ENCODE results near the gene KL.

Gene KL

GRCh38 chr13:33034882-33035520 is 18.8 kb downstream of the KL start:
- Histone ChIP-seq H3K9me3 (ENCODE audit: severe bottlenecking) (no peaks in the 10 kb centered on the region), H3K27me3 (ENCODE audit: insufficient read depth, low read depth, severe bottlenecking) (no peaks in the 10 kb centered on the region), H3K27ac (no peak overlapping the region; the same call in 1 of the 2 replicates), H3K4me3 (ENCODE audit: low read depth, low read length) (no peak overlapping the region), H3K36me3 (no peaks in the 10 kb centered on the region)
- DNase-seq: no peak
- TF ChIP-seq, protein P1, sequence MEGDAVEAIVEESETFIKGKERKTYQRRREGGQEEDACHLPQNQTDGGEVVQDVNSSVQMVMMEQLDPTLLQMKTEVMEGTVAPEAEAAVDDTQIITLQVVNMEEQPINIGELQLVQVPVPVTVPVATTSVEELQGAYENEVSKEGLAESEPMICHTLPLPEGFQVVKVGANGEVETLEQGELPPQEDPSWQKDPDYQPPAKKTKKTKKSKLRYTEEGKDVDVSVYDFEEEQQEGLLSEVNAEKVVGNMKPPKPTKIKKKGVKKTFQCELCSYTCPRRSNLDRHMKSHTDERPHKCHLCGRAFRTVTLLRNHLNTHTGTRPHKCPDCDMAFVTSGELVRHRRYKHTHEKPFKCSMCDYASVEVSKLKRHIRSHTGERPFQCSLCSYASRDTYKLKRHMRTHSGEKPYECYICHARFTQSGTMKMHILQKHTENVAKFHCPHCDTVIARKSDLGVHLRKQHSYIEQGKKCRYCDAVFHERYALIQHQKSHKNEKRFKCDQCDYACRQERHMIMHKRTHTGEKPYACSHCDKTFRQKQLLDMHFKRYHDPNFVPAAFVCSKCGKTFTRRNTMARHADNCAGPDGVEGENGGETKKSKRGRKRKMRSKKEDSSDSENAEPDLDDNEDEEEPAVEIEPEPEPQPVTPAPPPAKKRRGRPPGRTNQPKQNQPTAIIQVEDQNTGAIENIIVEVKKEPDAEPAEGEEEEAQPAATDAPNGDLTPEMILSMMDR (IDR thresholded peaks at IDR 0.05; ENCODE audit: low read depth, low read length): no peak

DNA sequence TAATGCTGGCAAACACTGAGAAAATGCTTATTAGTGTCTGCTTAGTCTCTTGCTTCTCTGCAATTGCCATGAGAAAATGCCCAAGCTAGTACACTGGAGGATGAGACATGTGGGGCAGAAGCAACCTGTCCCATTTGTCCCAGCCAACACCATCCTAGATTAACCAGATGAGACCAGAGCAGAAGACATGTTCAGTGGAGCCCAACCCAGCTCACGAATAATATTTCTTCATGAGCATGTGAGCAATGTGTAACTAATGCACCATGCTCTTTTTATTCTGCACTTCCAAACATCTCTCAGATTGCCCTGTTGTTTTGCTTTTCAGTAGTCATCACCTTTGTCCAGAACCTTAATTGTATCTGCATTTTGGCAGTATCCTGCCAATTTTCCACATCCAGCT is 21.4 kb downstream of the KL start:
- TF ChIP-seq, protein P1 (IDR thresholded peaks at IDR 0.05; ENCODE audit: low read depth, low read length): no peak
- Histone ChIP-seq H3K27ac (no peak overlapping the region), H3K36me3 (no peaks in the 10 kb centered on the region), H3K9me3 (ENCODE audit: severe bottlenecking) (no peaks in the 10 kb centered on the region), H3K27me3 (ENCODE audit: insufficient read depth, low read depth, severe bottlenecking) (no peaks in the 10 kb centered on the region), H3K4me3 (ENCODE audit: low read depth, low read length) (no peak overlapping the region)
- no peak for DNase-seq

DNA sequence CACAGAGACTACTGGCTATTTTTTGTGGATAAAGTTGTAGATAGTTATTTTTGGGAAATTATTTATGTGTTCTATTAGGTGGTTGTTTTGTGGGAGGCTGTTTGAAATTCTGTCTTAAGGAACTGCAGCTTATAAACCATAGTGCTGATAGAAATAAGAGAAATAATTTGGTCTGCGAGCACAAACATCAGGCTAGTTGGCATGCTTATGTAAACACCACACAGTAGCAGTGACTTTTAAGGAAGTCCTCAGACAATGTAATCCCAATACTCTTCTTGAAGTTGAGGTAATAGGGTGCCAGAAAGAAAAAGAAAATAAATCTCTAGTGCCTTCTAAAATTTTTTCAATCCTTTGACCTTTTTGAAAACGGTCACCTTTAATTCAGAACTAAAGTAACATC is 23.9 kb downstream of the KL start:
- Histone ChIP-seq H3K27ac (no peak overlapping the region), H3K9me3 (ENCODE audit: severe bottlenecking) (no peaks in the 10 kb centered on the region)

GRCh38 chr13:33045851-33046592 is 29.8 kb downstream of the KL start:
- no peaks in the 10 kb centered on the region for H3K9me3 ChIP-seq (ENCODE audit: severe bottlenecking)
- no peak for DNase-seq
- no peaks in the 10 kb centered on the region for H3K36me3 ChIP-seq
- H3K27me3 ChIP-seq (ENCODE audit: insufficient read depth, low read depth, severe bottlenecking): no peaks in the 10 kb centered on the region
- TF ChIP-seq, protein P1 (IDR thresholded peaks at IDR 0.05; ENCODE audit: low read depth, low read length): no peak
- H3K27ac ChIP-seq: no peak overlapping the region
- no peak overlapping the region for H3K4me3 ChIP-seq (ENCODE audit: low read depth, low read length)

More for the DNA sequence above, 23.9 kb downstream of the KL start:
- H3K4me3 ChIP-seq (ENCODE audit: low read depth, low read length): no peak overlapping the region
- DNase-seq: no peak
- TF ChIP-seq, protein P1 (IDR thresholded peaks at IDR 0.05; ENCODE audit: low read depth, low read length): no peak
- H3K27me3 ChIP-seq (ENCODE audit: insufficient read depth, low read depth, severe bottlenecking): no peaks in the 10 kb centered on the region
- H3K36me3 ChIP-seq: no peaks in the 10 kb centered on the region

- Histone ChIP-seq H3K36me3 (no peaks in the 10 kb centered on the region), H3K9me3 (ENCODE audit: severe bottlenecking) (no peaks in the 10 kb centered on the region), H3K4me3 (ENCODE audit: low read depth, low read length) (no peak overlapping the region), H3K27me3 (ENCODE audit: insufficient read depth, low read depth, severe bottlenecking) (no peaks in the 10 kb centered on the region), H3K27ac (no peak overlapping the region)
- TF ChIP-seq, protein P1 (IDR thresholded peaks at IDR 0.05; ENCODE audit: low read depth, low read length): no peak
- DNase-seq: no peak
Observed at GRCh38 chr13:33050161-33050560, 33.9 kb downstream of the KL start.

Data from WERI-Rb-1 (cell line).